ENCODE measurements around the gene MPZL1. TPM values are rescaled to one million over a fixed set of nuclear protein-coding genes. Genes with fewer than 3 reads are reported as not detected.
A peak's percentile ranks its signal among the peaks of the same experiment; 100 is the strongest.

MPZL1 gene
- total RNA-seq, 1 experiment from 2014 or later: 63.0 TPM

GRCh38 chr1:167784876-167785550 is 63.2 kb downstream of the MPZL1 start:
- H3K4me3 ChIP-seq: no peak overlapping the region
- H3K4me1 ChIP-seq: no peaks in the 10 kb centered on the region
- DNase-seq: no peak
- H3K36me3 ChIP-seq: peaks cover 4% of the 10 kb centered on the region; the same call in 1 of the 2 replicates
- no peaks in the 10 kb centered on the region for H3K27me3 ChIP-seq
- no peaks in the 10 kb centered on the region for H3K9me3 ChIP-seq (replicated peaks)
- H3K27ac ChIP-seq: no peak overlapping the region

- Histone ChIP-seq H3K4me1 (no peaks in the 10 kb centered on the region), H3K4me3 (no peak overlapping the region), H3K9me3 (replicated peaks) (no peaks in the 10 kb centered on the region), H3K27me3 (no peaks in the 10 kb centered on the region), H3K36me3 (no peaks in the 10 kb centered on the region), H3K27ac (no peak overlapping the region)
- DNase-seq: no peak
These were observed 64.7 kb downstream of the MPZL1 start for GRCh38 chr1:167786502-167786901.

- Histone ChIP-seq H3K27me3 (no peaks in the 10 kb centered on the region), H3K27ac (no peak overlapping the region), H3K9me3 (replicated peaks) (no peaks in the 10 kb centered on the region), H3K36me3 (no peaks in the 10 kb centered on the region), H3K4me3 (no peak overlapping the region), H3K4me1 (no peaks in the 10 kb centered on the region)
- no peak for DNase-seq
These were observed 67.7 kb downstream of the MPZL1 start for GRCh38 chr1:167789501-167789900.

GRCh38 chr1:167790117-167790516 is 68.3 kb downstream of the MPZL1 start:
- DNase-seq: no peak
- Histone ChIP-seq H3K4me1 (no peaks in the 10 kb centered on the region), H3K4me3 (no peak overlapping the region), H3K27ac (no peak overlapping the region), H3K9me3 (replicated peaks) (no peaks in the 10 kb centered on the region), H3K36me3 (no peaks in the 10 kb centered on the region), H3K27me3 (no peaks in the 10 kb centered on the region)

DNA sequence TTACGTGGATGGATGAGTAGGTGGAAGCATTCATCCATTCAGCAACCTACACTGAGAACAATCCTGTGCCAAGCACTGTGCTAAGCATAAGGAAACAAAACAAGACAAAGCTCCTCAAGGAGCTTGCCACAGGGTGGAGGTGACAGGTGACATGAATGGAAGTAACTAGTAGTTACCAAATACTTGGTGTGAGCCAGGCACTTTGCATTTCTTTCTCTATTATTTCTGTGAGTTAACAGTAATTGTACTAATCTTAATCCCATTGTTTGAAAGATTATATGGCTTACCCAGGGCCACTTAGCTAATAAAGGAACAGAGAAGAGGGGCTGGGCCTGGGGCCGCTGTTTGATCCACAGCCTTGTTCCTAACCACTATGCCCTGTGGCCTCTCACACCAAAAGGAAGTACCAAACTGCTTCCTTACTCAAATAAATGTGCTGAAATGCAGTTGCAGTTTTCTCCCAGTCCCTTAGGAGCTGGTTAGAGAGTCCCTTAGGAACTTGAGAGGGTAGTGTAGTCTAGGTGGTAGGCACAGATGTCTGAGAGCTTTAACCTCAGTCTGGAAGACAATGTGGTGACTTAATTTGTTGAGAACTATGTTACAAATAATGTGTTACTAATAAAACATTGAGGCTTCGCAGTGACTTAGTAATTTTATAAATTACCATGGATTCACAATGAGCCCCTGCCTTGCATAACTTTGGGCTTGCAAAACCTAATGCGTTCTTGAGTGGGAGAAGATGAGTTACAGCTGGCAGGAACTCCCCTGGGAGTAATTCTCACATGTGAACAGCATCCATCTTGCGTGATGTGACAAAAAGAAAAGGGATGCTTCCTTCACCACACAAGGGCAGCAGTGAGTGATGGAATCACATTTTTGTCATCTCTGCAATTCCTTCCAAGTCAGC is 69.8 kb downstream of the MPZL1 start:
- H3K9me3 ChIP-seq (replicated peaks): no peaks in the 10 kb centered on the region
- no peak for DNase-seq
- no peaks in the 10 kb centered on the region for H3K36me3 ChIP-seq
- H3K4me1 ChIP-seq: no peaks in the 10 kb centered on the region
- H3K27me3 ChIP-seq: no peaks in the 10 kb centered on the region
- H3K4me3 ChIP-seq: no peak overlapping the region
- H3K27ac ChIP-seq: no peak overlapping the region

GRCh38 chr1:167792188-167792565 is 70.4 kb downstream of the MPZL1 start:
- DNase-seq: no peak
- H3K27me3 ChIP-seq: no peaks in the 10 kb centered on the region
- no peaks in the 10 kb centered on the region for H3K36me3 ChIP-seq
- no peaks in the 10 kb centered on the region for H3K4me1 ChIP-seq
- H3K9me3 ChIP-seq (replicated peaks): no peaks in the 10 kb centered on the region
- no peak overlapping the region for H3K4me3 ChIP-seq
- no peak overlapping the region for H3K27ac ChIP-seq

DNA sequence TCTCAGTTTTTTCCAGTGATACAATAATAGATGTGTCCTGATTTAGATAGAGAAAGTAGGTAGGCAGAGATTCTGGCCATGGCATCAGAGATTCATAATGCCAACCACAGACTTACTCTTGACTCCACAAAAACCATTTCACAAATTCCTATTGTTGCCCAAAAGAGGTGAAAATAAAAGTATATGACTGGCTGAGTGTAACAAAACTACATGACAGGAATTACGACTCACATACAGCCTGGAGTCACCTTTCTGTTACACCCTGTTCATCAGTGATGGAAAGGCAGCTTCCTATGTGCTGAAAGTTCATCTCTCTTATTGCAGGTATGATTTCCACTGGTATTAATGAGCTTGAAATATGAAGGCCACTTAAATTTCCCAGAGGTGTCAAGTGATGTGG is 72.3 kb downstream of the MPZL1 start:
- no peaks in the 10 kb centered on the region for H3K27me3 ChIP-seq
- no peaks in the 10 kb centered on the region for H3K4me1 ChIP-seq
- no peaks in the 10 kb centered on the region for H3K9me3 ChIP-seq (replicated peaks)
- no peak overlapping the region for H3K4me3 ChIP-seq
- no peaks in the 10 kb centered on the region for H3K36me3 ChIP-seq
- DNase-seq: no peak
- no peak overlapping the region for H3K27ac ChIP-seq

GRCh38 chr1:167795810-167796740 is 74.3 kb downstream of the MPZL1 start:
- no peak for DNase-seq
- no peak overlapping the region for H3K4me3 ChIP-seq
- H3K9me3 ChIP-seq (replicated peaks): no peaks in the 10 kb centered on the region
- no peaks in the 10 kb centered on the region for H3K27me3 ChIP-seq
- H3K27ac ChIP-seq: no peak overlapping the region
- no peaks in the 10 kb centered on the region for H3K36me3 ChIP-seq
- H3K4me1 ChIP-seq: no peaks in the 10 kb centered on the region

DNA sequence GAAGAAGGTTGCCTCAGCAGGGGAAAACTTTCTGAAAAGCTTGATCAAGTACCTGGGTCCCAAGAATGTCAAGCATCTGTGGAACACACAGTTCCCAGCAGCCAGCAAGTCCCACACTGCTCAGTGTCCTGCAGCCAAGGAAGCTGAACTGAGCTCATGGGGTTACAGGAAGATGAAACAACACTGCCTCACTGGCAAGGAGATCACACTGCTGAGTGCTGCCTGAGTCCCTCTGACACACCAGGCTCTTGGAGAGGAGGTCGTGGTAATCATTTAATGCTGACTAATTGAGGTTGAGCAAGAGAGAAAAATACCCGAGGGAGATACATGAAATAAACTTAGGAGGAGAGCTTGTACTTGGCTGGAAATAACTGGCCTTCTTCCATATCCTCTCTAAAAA is 75.2 kb downstream of the MPZL1 start:
- Histone ChIP-seq H3K4me1 (no peaks in the 10 kb centered on the region), H3K27me3 (no peaks in the 10 kb centered on the region), H3K4me3 (no peak overlapping the region), H3K36me3 (no peaks in the 10 kb centered on the region), H3K27ac (no peak overlapping the region), H3K9me3 (replicated peaks) (no peaks in the 10 kb centered on the region)
- DNase-seq: no peak

DNA sequence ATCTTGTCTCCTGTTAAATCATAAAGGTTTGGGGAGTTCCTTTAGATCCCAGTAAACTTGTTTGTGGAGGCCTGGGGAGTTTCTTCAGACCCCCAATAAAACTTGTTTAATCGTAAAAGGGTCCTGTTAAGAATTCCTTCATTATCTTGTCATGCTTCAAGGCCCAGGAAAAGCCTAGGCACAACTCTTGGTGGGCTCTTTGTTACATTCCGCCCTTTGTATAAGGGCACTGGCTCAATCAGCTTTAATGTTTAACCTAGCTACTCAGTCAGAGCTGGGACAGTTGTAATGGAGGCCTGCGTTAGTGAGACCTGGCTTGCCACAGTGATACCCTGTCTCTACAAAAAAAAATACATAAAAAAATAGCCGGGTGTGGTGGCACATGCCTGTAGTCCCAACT is 77.2 kb downstream of the MPZL1 start:
- Histone ChIP-seq H3K4me3 (no peak overlapping the region), H3K27ac (no peak overlapping the region), H3K36me3 (no peaks in the 10 kb centered on the region), H3K4me1 (no peaks in the 10 kb centered on the region), H3K27me3 (no peaks in the 10 kb centered on the region), H3K9me3 (replicated peaks) (no peaks in the 10 kb centered on the region)
- no peak for DNase-seq

GRCh38 chr1:167799747-167800146 is 78.0 kb downstream of the MPZL1 start:
- H3K9me3 ChIP-seq (replicated peaks): no peaks in the 10 kb centered on the region
- H3K4me3 ChIP-seq: no peak overlapping the region
- no peak for DNase-seq
- no peak overlapping the region for H3K27ac ChIP-seq
- no peaks in the 10 kb centered on the region for H3K4me1 ChIP-seq
- H3K27me3 ChIP-seq: no peaks in the 10 kb centered on the region
- H3K36me3 ChIP-seq: no peaks in the 10 kb centered on the region

- no peak for DNase-seq
- Histone ChIP-seq H3K4me3 (no peak overlapping the region), H3K9me3 (replicated peaks) (no peaks in the 10 kb centered on the region), H3K4me1 (no peaks in the 10 kb centered on the region), H3K36me3 (no peaks in the 10 kb centered on the region), H3K27ac (no peak overlapping the region), H3K27me3 (no peaks in the 10 kb centered on the region)
These were observed 78.5 kb downstream of the MPZL1 start for GRCh38 chr1:167800251-167800650.

DNA sequence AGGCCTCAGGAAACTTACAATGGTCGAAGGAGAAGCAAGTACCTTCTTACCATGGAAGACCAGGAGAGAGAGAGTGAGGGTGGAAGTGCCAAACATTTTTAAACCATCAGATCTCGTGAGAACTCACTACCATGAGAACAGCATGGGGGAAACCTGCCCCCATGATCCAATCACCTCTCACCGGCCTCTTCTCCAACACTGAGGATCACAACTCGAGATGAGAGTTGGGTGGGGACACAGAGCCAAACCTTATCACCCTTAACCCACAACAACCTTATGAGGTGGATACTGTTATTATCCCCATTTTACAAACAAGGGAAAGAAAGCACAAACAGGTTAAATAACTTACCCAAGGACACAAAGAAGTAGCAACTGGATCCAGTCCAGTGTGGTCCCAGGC is 80.5 kb downstream of the MPZL1 start:
- Histone ChIP-seq H3K4me3 (no peak overlapping the region), H3K27ac (no peak overlapping the region), H3K4me1 (no peaks in the 10 kb centered on the region), H3K36me3 (no peaks in the 10 kb centered on the region), H3K9me3 (replicated peaks) (no peaks in the 10 kb centered on the region), H3K27me3 (no peaks in the 10 kb centered on the region)
- DNase-seq: no peak

- no peaks in the 10 kb centered on the region for H3K36me3 ChIP-seq
- no peaks in the 10 kb centered on the region for H3K4me1 ChIP-seq
- no peaks in the 10 kb centered on the region for H3K27me3 ChIP-seq
- H3K4me3 ChIP-seq: no peak overlapping the region
- H3K9me3 ChIP-seq (replicated peaks): no peaks in the 10 kb centered on the region
- DNase-seq: peak; percentile 87 to 93
- no peak overlapping the region for H3K27ac ChIP-seq
These were observed 81.8 kb downstream of the MPZL1 start for GRCh38 chr1:167803358-167804207.

All from SJCRH30 (cell line).